Transverse colon (tissue), 3 donors: Measurements from ENCODE around the gene INTS12.

ENCODE experiments used
- EP300 ChIP-seq: sonication (generic); formaldehyde crosslinking; IDR thresholded peaks from one replicate; pipeline ENCODE4 v1.6.1; 2017; ENCODE audit warnings: antibody characterized with exemption, low read depth
- TF ChIP-seq, protein P1 (sequence below), 5 experiments: fragments of 200-600 bp in 3 of 5; fragments of 450-650 bp in 2 of 5; sonication (generic) in 3 of 5; IDR thresholded peaks; 1 replicate in 2 of 5; 2 replicates in 3 of 5; pipeline ENCODE4 v1.5.1; 2016 to 2017; ENCODE audit warnings: antibody characterized with exemption in 5 of 5, inconsistent platforms in 3 of 5, mild to moderate bottlenecking in 2 of 5, moderate library complexity in 1 of 5

DNA sequence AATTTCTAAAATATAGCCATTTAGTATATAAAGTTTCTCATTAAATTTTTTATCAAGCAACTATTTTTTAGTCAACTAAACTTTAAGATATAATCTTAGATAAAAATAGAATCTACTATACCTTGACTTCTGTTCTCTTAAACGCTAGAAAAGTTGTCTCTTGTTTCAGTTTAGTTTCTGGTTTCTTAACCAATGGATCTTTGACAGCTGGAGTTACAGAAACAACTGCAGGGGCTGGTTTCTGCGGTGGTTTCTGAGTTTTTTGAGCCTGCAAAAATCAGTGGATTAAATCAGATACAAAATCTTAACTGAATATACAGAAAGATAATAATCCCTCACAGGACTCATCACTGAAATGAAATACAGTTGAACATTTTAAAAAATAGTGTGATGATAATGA, 21.9 kb downstream of the INTS12 start:
- TF ChIP-seq, protein P1, sequence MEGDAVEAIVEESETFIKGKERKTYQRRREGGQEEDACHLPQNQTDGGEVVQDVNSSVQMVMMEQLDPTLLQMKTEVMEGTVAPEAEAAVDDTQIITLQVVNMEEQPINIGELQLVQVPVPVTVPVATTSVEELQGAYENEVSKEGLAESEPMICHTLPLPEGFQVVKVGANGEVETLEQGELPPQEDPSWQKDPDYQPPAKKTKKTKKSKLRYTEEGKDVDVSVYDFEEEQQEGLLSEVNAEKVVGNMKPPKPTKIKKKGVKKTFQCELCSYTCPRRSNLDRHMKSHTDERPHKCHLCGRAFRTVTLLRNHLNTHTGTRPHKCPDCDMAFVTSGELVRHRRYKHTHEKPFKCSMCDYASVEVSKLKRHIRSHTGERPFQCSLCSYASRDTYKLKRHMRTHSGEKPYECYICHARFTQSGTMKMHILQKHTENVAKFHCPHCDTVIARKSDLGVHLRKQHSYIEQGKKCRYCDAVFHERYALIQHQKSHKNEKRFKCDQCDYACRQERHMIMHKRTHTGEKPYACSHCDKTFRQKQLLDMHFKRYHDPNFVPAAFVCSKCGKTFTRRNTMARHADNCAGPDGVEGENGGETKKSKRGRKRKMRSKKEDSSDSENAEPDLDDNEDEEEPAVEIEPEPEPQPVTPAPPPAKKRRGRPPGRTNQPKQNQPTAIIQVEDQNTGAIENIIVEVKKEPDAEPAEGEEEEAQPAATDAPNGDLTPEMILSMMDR (IDR thresholded peaks at IDR 0.05) = no peak
- TF ChIP-seq EP300 = no peak
